ENCODE results near the gene ARL15. TPM values are rescaled to one million over a fixed set of nuclear protein-coding genes. Genes with fewer than 3 reads are reported as not detected.
A peak's percentile ranks its signal among the peaks of the same experiment; 100 is the strongest.

Gene ARL15
- total RNA-seq, 1 donor from 2014 or later: 20.2 TPM

DNA sequence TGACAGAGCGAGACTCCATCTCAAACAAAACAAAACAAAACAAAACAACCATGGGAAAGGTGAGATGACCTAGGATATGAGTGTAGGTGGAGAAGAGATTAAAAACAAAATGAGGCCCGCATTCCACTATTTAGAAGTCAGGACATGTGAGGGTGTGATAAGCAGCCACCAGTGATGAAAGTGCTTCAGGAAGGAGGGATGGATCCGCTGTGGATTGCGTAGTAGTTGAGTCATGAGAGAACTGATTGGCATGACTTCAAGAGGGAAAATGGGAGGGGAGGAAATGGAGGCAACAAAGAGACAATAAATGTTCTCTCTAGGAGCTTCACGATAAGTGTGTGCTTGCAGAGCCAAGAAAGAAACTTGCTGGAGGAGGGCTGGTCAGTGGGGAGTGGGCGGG is 367.6 kb downstream of the ARL15 start:
- peak; percentile 48 for DNase-seq (ENCODE audit: low spot score)

- DNase-seq (ENCODE audit: low spot score): no peak
Observed at GRCh38 chr5:53940921-53941320, 369.5 kb downstream of the ARL15 start.

DNA sequence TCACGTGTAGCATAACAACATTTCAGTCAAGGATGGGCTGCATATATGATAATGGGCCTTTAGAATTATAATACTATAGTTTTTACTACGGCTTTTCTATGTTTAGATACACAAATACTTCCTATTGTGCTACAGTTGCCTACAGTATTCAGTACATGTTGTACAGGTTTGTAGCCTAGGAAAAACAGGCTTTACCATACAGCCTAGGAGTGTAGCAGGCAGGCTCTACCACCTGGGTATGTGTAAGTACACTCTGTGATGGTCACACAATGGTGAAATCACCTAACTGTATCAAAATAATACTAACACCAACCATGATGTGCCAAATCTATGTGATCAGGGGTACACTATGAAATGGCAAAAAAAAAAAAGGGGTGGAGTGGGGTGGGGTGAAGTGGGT is 372.9 kb downstream of the ARL15 start:
- DNase-seq (ENCODE audit: low spot score): no peak

- DNase-seq (ENCODE audit: low spot score): peak; percentile 72
Observed at GRCh38 chr5:53936481-53937352, 373.7 kb downstream of the ARL15 start.

DNA sequence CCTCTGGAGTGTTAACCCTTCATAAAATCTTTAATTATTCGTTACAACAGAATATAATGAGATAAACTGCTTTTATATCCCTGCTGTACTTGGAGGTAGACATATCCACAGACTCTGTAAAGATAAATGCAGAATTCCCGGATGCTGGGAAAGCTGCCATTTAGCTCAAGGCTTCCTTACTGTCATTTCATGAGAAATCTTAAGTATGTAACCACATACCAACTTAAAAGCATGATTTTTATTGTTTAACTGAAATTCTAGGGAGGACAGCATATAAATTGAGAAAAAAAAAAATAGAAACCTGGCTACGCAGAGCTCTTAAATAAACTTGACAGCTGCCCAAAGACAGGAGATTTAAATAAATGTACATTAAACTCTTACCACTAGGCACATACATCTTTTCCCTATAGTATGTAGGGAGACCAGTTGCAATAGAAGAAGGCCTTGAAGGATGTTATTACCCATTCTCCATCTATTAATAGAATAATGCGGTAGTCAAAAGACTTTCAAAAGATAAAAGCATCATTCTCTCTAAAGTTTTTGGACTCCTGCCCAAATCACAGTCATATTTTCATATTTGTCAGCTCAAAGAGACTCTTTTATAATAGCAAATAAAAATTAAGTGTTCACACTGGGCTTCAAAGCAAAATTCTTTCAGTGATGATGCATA is 376.1 kb downstream of the ARL15 start:
- peak; percentile 77 for DNase-seq (ENCODE audit: low spot score)

DNA sequence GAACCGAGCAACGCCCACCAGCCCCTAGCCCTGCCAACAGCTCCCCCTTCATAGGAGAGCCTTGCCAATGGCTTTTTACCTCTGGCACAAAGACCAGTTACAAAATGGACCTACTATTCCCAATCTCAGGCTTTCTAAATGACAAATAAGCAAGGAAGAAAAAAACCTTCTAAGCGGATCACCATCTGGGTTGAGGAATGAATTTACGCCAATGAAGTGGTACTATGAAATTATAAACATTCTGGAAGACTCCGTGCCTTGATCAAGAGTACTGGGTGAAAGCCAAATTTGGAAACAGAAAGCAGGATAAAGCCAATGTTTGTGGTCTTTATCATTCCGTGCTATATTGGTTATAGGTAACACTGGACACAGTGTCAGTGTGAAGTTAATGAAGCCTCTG is 378.0 kb downstream of the ARL15 start:
- no peak for DNase-seq (ENCODE audit: low spot score)

- no peak for DNase-seq (ENCODE audit: low spot score)
Observed at GRCh38 chr5:53930457-53930856, 379.9 kb downstream of the ARL15 start.

GRCh38 chr5:53929570-53929969 is 380.8 kb downstream of the ARL15 start:
- DNase-seq (ENCODE audit: low spot score): no peak

GRCh38 chr5:53929152-53929551 is 381.2 kb downstream of the ARL15 start:
- DNase-seq (ENCODE audit: low spot score): no peak

- no peak for DNase-seq (ENCODE audit: low spot score)
Observed at GRCh38 chr5:53928641-53929040, 381.7 kb downstream of the ARL15 start.

- no peak for DNase-seq (ENCODE audit: low spot score)
Observed at GRCh38 chr5:53927668-53928247, 382.6 kb downstream of the ARL15 start.

DNA sequence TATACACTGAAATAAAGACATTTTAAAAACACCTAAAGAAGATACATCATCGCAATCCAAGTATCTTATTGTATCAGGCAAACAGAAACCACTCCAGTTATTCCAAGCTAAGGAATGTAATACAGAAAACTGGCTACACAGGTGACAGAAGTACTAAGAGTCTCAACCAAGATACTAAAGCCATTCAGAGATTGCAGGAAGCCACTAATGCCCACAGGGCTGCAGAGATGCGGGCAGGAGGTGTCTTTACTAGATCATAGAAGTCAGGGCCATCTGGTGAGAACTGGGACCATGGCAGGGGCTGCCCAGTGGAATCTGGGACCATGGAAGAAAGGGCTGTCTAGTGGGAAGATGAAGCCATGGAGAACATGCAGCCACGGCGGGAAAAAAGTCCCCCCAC is 384.3 kb downstream of the ARL15 start:
- DNase-seq (ENCODE audit: low spot score): no peak

DNA sequence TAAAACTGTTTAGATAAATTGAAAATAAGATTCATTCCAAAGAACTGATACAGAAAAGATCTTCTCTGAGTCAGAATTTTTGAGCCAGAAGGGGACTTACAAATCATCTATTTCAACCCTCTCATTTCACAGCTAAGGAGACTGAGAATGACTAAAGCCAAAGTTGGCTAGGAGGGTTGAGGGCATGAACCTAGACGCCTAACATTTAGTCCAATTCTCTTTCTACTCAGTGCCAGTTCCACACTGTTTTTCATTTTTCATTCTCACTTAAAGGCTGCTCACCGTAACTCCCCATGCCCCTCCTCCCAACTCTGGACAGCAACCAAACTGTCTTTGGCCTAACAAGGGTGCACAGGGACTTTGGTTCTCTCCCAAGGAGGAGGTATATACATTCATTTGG is 386.0 kb downstream of the ARL15 start:
- DNase-seq (ENCODE audit: low spot score): peak; percentile 28

DNA sequence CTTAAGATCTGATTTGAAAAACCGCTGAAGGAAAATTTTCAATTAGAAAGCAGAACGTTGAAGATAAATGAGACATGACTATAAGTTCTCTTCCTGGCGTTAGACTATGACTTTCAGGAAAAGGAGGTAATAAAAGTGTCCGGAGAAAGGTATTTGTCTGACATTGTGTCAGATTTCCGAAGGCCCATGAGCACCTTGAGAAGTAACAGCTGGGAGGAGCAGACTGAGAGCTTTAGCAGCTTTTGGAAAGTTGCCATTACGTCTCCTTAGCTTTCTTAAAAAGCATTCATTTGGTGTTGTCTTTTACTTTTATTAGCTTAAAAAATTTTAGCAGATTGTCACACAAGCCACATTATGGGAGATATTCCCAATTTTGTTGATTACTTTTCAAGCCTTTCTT is 386.4 kb downstream of the ARL15 start:
- DNase-seq (ENCODE audit: low spot score): peak; percentile 57

DNA sequence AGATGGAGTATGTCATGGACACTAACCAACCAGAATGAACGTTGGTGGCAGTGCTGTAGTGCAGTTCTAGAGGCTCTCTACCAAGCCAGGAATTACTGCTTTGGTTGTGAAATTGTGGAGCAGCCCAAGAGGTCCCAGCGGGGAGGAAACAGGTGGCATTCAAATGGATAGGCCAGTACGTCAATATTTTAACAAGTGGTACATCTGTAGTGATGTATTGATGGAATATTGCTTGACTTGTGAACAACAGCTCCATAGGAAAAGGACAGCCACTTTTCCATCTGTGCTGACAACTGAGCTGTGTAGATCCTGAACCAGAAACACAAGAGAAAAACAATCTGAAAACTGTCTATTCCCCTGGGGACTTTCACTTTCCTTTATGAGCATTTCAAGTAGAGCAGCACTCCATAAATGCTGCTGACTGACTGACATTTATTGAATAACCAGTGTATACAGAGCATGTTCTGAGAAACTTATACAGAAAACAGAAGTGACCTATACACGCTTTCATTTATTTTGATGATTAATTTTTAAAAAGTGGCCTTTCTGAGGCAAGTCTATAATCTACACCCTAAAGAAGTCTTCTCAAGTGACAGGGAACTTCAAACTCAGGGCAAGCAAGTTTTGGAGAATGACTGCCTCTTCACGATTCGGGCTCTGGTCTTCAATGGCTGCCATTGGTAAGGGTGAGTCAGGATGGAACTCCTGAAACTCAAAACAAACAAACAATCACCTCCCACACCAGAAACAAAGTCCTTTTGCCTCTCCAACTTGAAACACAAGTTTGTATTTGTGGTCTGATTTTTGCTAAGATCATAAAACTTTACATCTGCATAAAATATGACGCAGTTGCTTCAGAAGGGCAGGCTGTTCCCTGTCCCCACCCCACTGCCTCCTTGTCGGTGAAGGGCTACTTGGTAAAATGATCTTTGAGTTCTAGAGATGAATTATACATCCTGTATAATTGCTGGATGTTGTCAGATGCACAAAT is 387.6 kb downstream of the ARL15 start:
- DNase-seq (ENCODE audit: low spot score): no peak

GRCh38 chr5:53917826-53918225 is 392.5 kb downstream of the ARL15 start:
- peak; percentile 82 for DNase-seq (ENCODE audit: low spot score)

DNA sequence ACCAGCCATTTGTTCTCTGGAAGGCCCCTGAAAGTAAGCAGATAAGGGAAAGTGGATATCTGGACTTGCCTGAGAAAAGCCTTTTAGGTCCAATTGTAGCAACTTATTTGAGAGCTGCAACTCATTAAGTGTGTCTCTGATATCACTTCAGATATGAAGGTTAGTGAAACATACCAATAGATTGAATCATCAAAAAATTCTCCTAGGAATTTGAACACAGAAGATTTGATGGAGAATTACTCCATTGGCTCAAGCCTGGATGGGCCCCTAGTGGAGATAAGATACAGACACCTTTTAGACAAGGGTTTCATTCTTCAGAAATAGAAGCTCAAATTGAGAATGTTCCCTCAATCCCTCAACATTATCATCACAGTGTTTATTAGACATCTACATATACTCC is 393.3 kb downstream of the ARL15 start:
- DNase-seq (ENCODE audit: low spot score): peak; percentile 42

DNA sequence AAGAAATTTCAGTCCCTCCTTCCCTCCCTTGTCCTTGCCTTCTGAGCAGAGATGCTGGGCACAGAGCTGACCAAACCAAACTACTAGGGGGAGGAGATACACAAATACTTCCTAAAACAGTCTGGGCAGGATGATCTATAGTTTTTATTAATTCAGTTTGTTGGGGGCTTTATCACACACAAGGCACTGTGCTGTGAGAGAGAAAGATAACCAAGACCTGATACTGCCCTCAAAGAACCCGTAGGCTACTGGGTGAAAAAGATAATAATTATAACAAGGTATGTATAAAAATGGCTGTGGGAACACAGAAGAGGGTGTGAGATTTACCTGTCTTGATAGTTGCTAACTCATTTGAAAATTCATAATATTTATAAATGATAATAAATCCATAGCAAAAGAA is 395.3 kb downstream of the ARL15 start:
- DNase-seq (ENCODE audit: low spot score): no peak

DNA sequence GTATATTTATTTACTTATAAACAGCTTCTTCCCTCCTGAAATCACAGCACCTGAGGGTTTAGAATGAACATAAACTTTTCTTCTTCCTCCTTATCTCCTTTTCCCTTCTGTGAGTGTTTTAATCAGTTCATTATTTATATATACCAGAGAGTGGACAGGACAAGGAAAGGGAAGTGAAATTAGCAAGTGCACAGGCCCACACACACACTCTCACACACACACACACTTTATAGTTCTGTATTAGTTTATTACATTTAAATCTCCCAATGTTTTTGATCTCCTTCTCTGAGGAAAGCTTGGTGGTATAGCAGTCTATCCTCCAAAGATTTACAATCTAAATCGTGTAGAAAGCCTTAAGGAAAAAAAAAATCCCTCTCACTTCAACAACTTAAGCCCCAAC is 396.4 kb downstream of the ARL15 start:
- no peak for DNase-seq (ENCODE audit: low spot score)

DNA sequence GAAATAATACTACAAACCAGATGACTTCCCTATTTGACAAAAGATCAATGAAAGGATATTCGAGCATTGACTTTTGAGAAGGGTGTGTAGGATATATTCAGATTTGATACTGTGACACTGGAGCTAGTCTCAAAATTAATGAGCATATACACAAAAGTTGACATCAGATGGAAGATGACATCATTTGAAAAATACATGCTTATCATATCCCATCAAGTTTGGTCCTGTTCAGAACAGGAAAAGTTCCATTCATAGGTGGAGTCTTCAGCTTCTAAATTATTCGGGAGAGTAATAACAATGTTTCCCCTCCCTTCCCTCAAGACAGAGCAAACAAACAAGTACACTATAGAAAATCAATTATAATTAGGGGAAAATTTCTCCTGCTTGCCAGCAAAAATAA is 401.6 kb downstream of the ARL15 start:
- DNase-seq (ENCODE audit: low spot score): no peak

DNA sequence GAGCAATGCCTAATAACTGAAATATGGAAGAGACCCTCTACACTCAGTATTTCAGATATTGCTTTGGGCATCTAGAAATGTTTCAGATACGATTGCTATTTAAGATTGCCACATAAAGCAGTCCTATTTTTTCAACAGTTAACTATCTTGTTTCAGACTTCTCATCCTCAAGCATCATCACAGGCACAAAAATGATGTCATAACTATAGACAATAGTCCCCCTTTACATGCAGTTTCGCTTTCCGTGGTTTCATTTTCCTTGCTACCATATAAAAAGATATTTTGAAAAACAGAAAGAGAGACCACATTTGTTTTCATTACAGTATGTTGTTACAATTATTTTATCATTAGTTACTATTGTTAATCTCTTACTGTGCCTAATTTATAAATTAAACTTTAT is 402.5 kb downstream of the ARL15 start:
- no peak for DNase-seq (ENCODE audit: low spot score)

GRCh38 chr5:53906736-53907135 is 403.6 kb downstream of the ARL15 start:
- no peak for DNase-seq (ENCODE audit: low spot score)
